ENCODE data around the gene USP25.

GRCh38 chr21:15688809-15689208 lies 41.0 kb upstream of the USP25 start:
- no peak for TF ChIP-seq CTCF (IDR thresholded peaks at IDR 0.05; ENCODE audit: borderline replicate concordance, extremely low read depth, low read length, poor library complexity, severe bottlenecking)
- TF ChIP-seq EZH2 (IDR thresholded peaks at IDR 0.05; ENCODE audit: borderline replicate concordance, low read depth, low read length, severe bottlenecking) = no peak

Measured in DND-41 (cell line).